H9 (cell line): ENCODE data around the gene ZNF609. TPM values are rescaled to one million over a fixed set of nuclear protein-coding genes. Genes with fewer than 3 reads are reported as not detected.

ENCODE experiments used
- DNase-seq: peaks from one replicate; pipeline ENCODE4 v3.0.0-alpha.2; 2017
- H2AFZ ChIP-seq: one replicate; pipeline ENCODE4 v1.6.1; 2013; ENCODE audit warnings: mild to moderate bottlenecking, low read length, control low read depth, moderate library complexity
- H2AK5ac ChIP-seq: 2 replicates; pipeline ENCODE4 v1.6.1; 2013; ENCODE audit warnings: low read length, control low read depth, mixed read lengths; ENCODE audit not compliant: insufficient read length
- H2BK120ac ChIP-seq: one replicate; pipeline ENCODE4 v1.6.1; 2013; ENCODE audit warnings: low read depth, mild to moderate bottlenecking, low read length, control low read depth, inconsistent platforms; ENCODE audit not compliant: poor library complexity, severe bottlenecking
- H2BK12ac ChIP-seq: 2 replicates; pipeline ENCODE4 v1.6.1; 2013; ENCODE audit warnings: low read length, control low read depth, mixed read lengths, low read depth; ENCODE audit not compliant: insufficient read length
- H2BK15ac ChIP-seq: 2 replicates; pipeline ENCODE4 v1.6.1; 2013; ENCODE audit warnings: low read depth, low read length, control low read depth
- H2BK20ac ChIP-seq: one replicate; pipeline ENCODE4 v1.6.1; 2013; ENCODE audit warnings: low read depth, mild to moderate bottlenecking, low read length, control low read depth, inconsistent platforms; ENCODE audit not compliant: poor library complexity, severe bottlenecking
- H2BK5ac ChIP-seq: 2 replicates; pipeline ENCODE4 v1.6.1; 2013; ENCODE audit warnings: low read length, control low read depth, mixed read lengths; ENCODE audit not compliant: insufficient read length
- H3K14ac ChIP-seq: 2 replicates; pipeline ENCODE4 v1.6.1; 2013; ENCODE audit warnings: low read length, control low read depth; ENCODE audit not compliant: insufficient read depth
- H3K18ac ChIP-seq: 2 replicates; pipeline ENCODE4 v1.6.1; 2013; ENCODE audit warnings: low read depth, mild to moderate bottlenecking, mixed read lengths, low read length, control low read depth; ENCODE audit not compliant: insufficient read length
- H3K23ac ChIP-seq: 2 replicates; pipeline ENCODE4 v1.6.1; 2013; ENCODE audit warnings: low read length, control low read depth, mixed read lengths, low read depth; ENCODE audit not compliant: insufficient read length
- H3K23me2 ChIP-seq: 2 replicates; pipeline ENCODE4 v1.6.1; 2013; ENCODE audit warnings: low read depth, mild to moderate bottlenecking, mixed read lengths, low read length, control low read depth; ENCODE audit not compliant: insufficient read length, poor library complexity, severe bottlenecking
- H3K27ac ChIP-seq: 2 replicates; pipeline ENCODE4 v1.5.1; 2013; ENCODE audit warnings: low read length, control low read depth, mixed read lengths, low read depth; ENCODE audit not compliant: insufficient read length
- H3K27me3 ChIP-seq: 2 replicates; pipeline ENCODE4 v1.6.1; 2013; ENCODE audit warnings: low read length, control low read depth, inconsistent platforms; ENCODE audit not compliant: insufficient read depth
- H3K4ac ChIP-seq: 2 replicates; pipeline ENCODE4 v1.6.1; 2013; ENCODE audit warnings: low read depth, mild to moderate bottlenecking, control low read depth, inconsistent platforms, low read length, moderate library complexity
- H3K4me1 ChIP-seq: 2 replicates; pipeline ENCODE4 v1.6.1; 2013; ENCODE audit warnings: low read length, control low read depth, inconsistent platforms; ENCODE audit not compliant: insufficient read depth
- H3K4me2 ChIP-seq: 2 replicates; pipeline ENCODE4 v1.6.1; 2013; ENCODE audit warnings: low read length, control low read depth, mixed read lengths; ENCODE audit not compliant: insufficient read length, insufficient read depth
- H3K56ac ChIP-seq: 2 replicates; pipeline ENCODE4 v1.6.1; 2013; ENCODE audit warnings: low read depth, mild to moderate bottlenecking, mixed read lengths, low read length, control low read depth; ENCODE audit not compliant: insufficient read length
- H3K79me1 ChIP-seq: 2 replicates; pipeline ENCODE4 v1.6.1; 2013; ENCODE audit warnings: low read depth, mild to moderate bottlenecking, moderate library complexity, low read length, control low read depth, inconsistent platforms; ENCODE audit not compliant: insufficient read depth, poor library complexity, severe bottlenecking
- H3K79me2 ChIP-seq: 2 replicates; pipeline ENCODE4 v1.6.1; 2013; ENCODE audit warnings: low read length, control low read depth, inconsistent platforms; ENCODE audit not compliant: insufficient read depth
- H3K9ac ChIP-seq: 2 replicates; pipeline ENCODE4 v1.6.1; 2013; ENCODE audit warnings: low read length, control low read depth, mixed read lengths; ENCODE audit not compliant: insufficient read length; ENCODE audit errors: extremely low read depth
- H3K9me3 ChIP-seq: one replicate; pipeline ENCODE4 v1.6.1; 2013; ENCODE audit warnings: low read depth, low read length, inconsistent platforms; ENCODE audit not compliant: control insufficient read depth
- H3T11ph ChIP-seq: one replicate; pipeline ENCODE4 v1.6.1; 2013; ENCODE audit warnings: mild to moderate bottlenecking, low read length, control low read depth, inconsistent platforms
- H4K20me1 ChIP-seq: one replicate; pipeline ENCODE4 v1.6.1; 2013; ENCODE audit not compliant: control insufficient read depth, insufficient read length, insufficient read depth
- H4K5ac ChIP-seq: 2 replicates; pipeline ENCODE4 v1.6.1; 2013; ENCODE audit warnings: low read depth, mild to moderate bottlenecking, mixed read lengths, low read length, control low read depth; ENCODE audit not compliant: insufficient read length
- H4K8ac ChIP-seq: replicated peaks from 2 replicates; pipeline ENCODE4 v1.6.1; 2013; ENCODE audit warnings: low read length, control low read depth, mixed read lengths, low read depth; ENCODE audit not compliant: insufficient read length
- H4K91ac ChIP-seq: 2 replicates; pipeline ENCODE4 v1.6.1; 2013; ENCODE audit warnings: low read depth, mild to moderate bottlenecking, moderate library complexity, mixed read lengths, low read length, control low read depth; ENCODE audit not compliant: insufficient read length
- H3K27ac Mint-ChIP-seq, 3 experiments: 2 replicates in 2 of 3; 3 replicates in 1 of 3; pipeline ENCODE4 v1.8.0; 2020 to 2021; ENCODE audit warnings: mixed read lengths in 3 of 3, mild to moderate bottlenecking in 1 of 3, moderate library complexity in 1 of 3
- H3K27me3 Mint-ChIP-seq: 2 replicates; pipeline ENCODE4 v1.8.0; 2021; ENCODE audit warnings: low read depth, mild to moderate bottlenecking, moderate library complexity, mixed read lengths
- H3K36me3 Mint-ChIP-seq, 3 experiments: 2 replicates in 2 of 3; 3 replicates in 1 of 3; pipeline ENCODE4 v1.8.0; 2020 to 2021; ENCODE audit warnings: low read depth in 3 of 3, mixed read lengths in 3 of 3; ENCODE audit not compliant: insufficient read depth in 1 of 3
- H3K4me1 Mint-ChIP-seq, 2 experiments: 2 replicates each; pipeline ENCODE4 v1.8.0; 2020; ENCODE audit warnings: mixed read lengths in 2 of 2
- H3K4me3 Mint-ChIP-seq, 2 experiments: 2 replicates in 1 of 2; 3 replicates in 1 of 2; pipeline ENCODE4 v1.8.0; 2020 to 2021; ENCODE audit warnings: mild to moderate bottlenecking in 2 of 2, mixed read lengths in 2 of 2, moderate library complexity in 1 of 2
- H3K9me3 Mint-ChIP-seq, 2 experiments: 2 replicates in 1 of 2; 3 replicates in 1 of 2; pipeline ENCODE4 v1.8.0; 2020; ENCODE audit warnings: mild to moderate bottlenecking in 2 of 2, mixed read lengths in 2 of 2, moderate library complexity in 1 of 2
- WGBS: extraction: QIAGEN DNeasy Blood & Tissue Kit; methylation state at CpG from one replicate; pipeline ENCODE4 v1.1.7; 2013; ENCODE audit warnings: missing lambda C conversion rate, low lambda C conversion rate, mixed read lengths; ENCODE audit not compliant: insufficient read length; ENCODE audit errors: extremely low coverage; 5-methylcytosine and 5-hydroxymethylcytosine counted together
- total RNA-seq: library from RNA; stranded (reverse); gene quantifications from 2 replicates; pipeline ENCODE4 v1.2.1, GENCODE V29; 2021
- TF ChIP-seq, protein P1 (sequence below): fragments of 200-600 bp; sonication (generic); conservative IDR thresholded peaks from 3 replicates; pipeline ENCODE4 v1.8.0; 2021; ENCODE audit warnings: antibody characterized with exemption, mild to moderate bottlenecking

Gene ZNF609
- total RNA-seq, 1 experiment from 2014 or later, result 45.3 TPM

DNA sequence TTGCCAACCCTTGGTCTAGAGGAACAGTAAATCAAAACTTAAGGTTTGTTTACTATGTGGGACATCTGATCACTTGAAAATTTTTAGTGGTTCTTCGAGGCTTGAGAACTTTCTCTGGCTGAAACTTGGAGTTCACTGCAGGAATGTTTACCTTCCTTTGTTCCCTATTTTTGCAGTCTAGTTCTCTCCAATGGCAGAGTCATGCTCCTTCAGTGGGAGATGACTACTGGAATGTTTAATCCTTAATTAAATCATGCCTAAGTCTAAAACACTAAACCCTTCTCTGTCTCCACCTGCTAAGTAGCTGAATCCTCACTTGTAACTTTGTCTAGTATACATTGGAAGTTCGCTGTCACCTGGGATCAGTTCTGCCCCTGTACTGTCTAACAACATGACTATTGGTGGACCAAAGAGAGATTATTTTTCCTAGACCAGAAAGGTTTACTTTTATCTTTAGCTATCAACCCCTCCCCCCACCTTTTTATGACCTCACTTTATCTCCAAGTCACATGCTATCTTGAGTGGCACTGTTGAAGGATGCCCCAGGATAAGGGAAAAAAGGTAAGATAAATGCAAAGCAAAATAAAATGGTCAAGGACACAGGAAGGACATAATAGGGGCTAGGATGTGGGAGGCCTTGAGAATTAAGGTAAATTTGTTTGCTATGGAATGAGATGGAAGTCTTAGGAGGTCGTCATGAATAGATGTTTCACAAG lies 1.2 kb upstream of the ZNF609 start:
- no CpG with 5 or more reads among the region's 3 CpGs for WGBS
- Histone ChIP-seq H3K14ac (no peak overlapping the region), H2AK5ac (no peak overlapping the region), H3K23ac (no peak overlapping the region), H3K79me2 (peaks cover 11% of the 10 kb centered on the region; the same call in 1 of the 2 replicates), H3K23me2 (peaks cover 7% of the 10 kb centered on the region), H3K27me3 (no peaks in the 10 kb centered on the region), H3K4ac (no peak overlapping the region), H3K56ac (no peak overlapping the region), H4K91ac (no peak overlapping the region), H3T11ph (no peak overlapping the region), H2BK120ac (no peak overlapping the region), H3K9ac (no peak overlapping the region), H2AFZ (no peak overlapping the region), H4K5ac (no peak overlapping the region), H3K79me1 (peaks cover 7% of the 10 kb centered on the region), H4K8ac (no peak overlapping the region), H2BK20ac (no peak overlapping the region), H2BK15ac (no peak overlapping the region), H4K20me1 (no peaks in the 10 kb centered on the region), H2BK5ac (no peak overlapping the region), H2BK12ac (no peak overlapping the region), H3K4me2 (no peak overlapping the region), H3K4me1 (peaks cover 5% of the 10 kb centered on the region; the same call in 1 of the 2 replicates), H3K9me3 (no peaks in the 10 kb centered on the region), H3K27ac (no peak overlapping the region), H3K18ac (no peak overlapping the region)
- peak overlapping the region in 2 of 3 experiments; percentile 10 to 11; a peak in 1 of 7 replicates for H3K27ac Mint-ChIP-seq
- H3K4me1 Mint-ChIP-seq, result peaks cover 43 to 51% of the 10 kb centered on the region in 2 experiments
- peak overlapping the region; percentile 69 to 84 for H3K4me3 Mint-ChIP-seq
- H3K9me3 Mint-ChIP-seq, result no peaks in the 10 kb centered on the region
- no peak for DNase-seq
- H3K27me3 Mint-ChIP-seq, result no peaks in the 10 kb centered on the region
- TF ChIP-seq, protein P1, sequence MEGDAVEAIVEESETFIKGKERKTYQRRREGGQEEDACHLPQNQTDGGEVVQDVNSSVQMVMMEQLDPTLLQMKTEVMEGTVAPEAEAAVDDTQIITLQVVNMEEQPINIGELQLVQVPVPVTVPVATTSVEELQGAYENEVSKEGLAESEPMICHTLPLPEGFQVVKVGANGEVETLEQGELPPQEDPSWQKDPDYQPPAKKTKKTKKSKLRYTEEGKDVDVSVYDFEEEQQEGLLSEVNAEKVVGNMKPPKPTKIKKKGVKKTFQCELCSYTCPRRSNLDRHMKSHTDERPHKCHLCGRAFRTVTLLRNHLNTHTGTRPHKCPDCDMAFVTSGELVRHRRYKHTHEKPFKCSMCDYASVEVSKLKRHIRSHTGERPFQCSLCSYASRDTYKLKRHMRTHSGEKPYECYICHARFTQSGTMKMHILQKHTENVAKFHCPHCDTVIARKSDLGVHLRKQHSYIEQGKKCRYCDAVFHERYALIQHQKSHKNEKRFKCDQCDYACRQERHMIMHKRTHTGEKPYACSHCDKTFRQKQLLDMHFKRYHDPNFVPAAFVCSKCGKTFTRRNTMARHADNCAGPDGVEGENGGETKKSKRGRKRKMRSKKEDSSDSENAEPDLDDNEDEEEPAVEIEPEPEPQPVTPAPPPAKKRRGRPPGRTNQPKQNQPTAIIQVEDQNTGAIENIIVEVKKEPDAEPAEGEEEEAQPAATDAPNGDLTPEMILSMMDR, result no peak
- peaks cover 0 to 5% (median 4%) of the 10 kb centered on the region in 3 experiments; a peak in 4 of 7 replicates for H3K36me3 Mint-ChIP-seq
